Uterus (tissue), 2 donors: ENCODE measurements around the gene FASTK.

Experiments used
- CTCF ChIP-seq, 4 experiments: fragments of 200-600 bp in 2 of 4; fragments of 450-650 bp in 2 of 4; sonication (generic) in 2 of 4; IDR thresholded peaks; one replicate each; pipeline ENCODE4 v1.5.1; 2016 to 2019; ENCODE audit warnings: antibody characterized with exemption in 4 of 4, mild to moderate bottlenecking in 2 of 4, moderate library complexity in 1 of 4
- POLR2A ChIP-seq, 2 donors: fragments of 450-650 bp; IDR thresholded peaks; one replicate each; pipeline ENCODE4 v1.6.1; 2016; ENCODE audit warnings: antibody characterized with exemption in 2 of 2, mild to moderate bottlenecking in 1 of 2, moderate library complexity in 1 of 2

GRCh38 chr7:151062399-151063211 lies 18.0 kb downstream of the FASTK start:
- TF ChIP-seq POLR2A (IDR thresholded peaks at IDR 0.05), result no peak
- TF ChIP-seq CTCF (IDR thresholded peaks at IDR 0.05), result no peak
